Measurements from ENCODE around the gene RNF14. TPM values are rescaled to one million over a fixed set of nuclear protein-coding genes. Genes with fewer than 3 reads are reported as not detected.
A peak's percentile ranks its signal among the peaks of the same experiment; 100 is the strongest.

Gene RNF14
- polyA plus RNA-seq, 1 donor from 2014 or later = 82.1 TPM

GRCh38 chr5:141941779-141942178 is 27.1 kb upstream of the RNF14 start:
- no peak overlapping the region for H3K27ac ChIP-seq (ENCODE audit: low read length)

GRCh38 chr5:141942185-141942857 is 26.6 kb upstream of the RNF14 start:
- peak overlapping the region; percentile 15 for H3K4me2 ChIP-seq (ENCODE audit: low read length)
- H3K4me3 ChIP-seq (ENCODE audit: low read length) = peak overlapping the region; percentile 14
- H3K9me2 ChIP-seq (ENCODE audit: insufficient read depth, low read length) = no peaks in the 10 kb centered on the region
- peak overlapping the region; percentile 21 for H3K27ac ChIP-seq (ENCODE audit: low read length)
- no peak overlapping the region for H3K9ac ChIP-seq (ENCODE audit: low read length)
- H3K9me3 ChIP-seq (ENCODE audit: low read length) = no peaks in the 10 kb centered on the region
- no peaks in the 10 kb centered on the region for H3K27me3 ChIP-seq (ENCODE audit: insufficient read depth, low read depth, low read length)
- no peak for TF ChIP-seq POLR2AphosphoS5 (IDR thresholded peaks at IDR 0.05)
- TF ChIP-seq EP300 (conservative IDR thresholded peaks at IDR 0.05; ENCODE audit: poor library complexity, severe bottlenecking) = peak; percentile 75
- TF ChIP-seq REST (IDR thresholded peaks at IDR 0.05; ENCODE audit: borderline replicate concordance) = no peak
- H3K79me2 ChIP-seq (replicated peaks; ENCODE audit: insufficient read depth, low read length) = no peaks in the 10 kb centered on the region
- H2AFZ ChIP-seq (ENCODE audit: low read depth, low read length) = no peak overlapping the region
- H4K20me1 ChIP-seq (ENCODE audit: insufficient read depth) = no peaks in the 10 kb centered on the region
- H3K36me3 ChIP-seq (ENCODE audit: insufficient read depth, low read length) = no peaks in the 10 kb centered on the region
- no peaks in the 10 kb centered on the region for H3F3A ChIP-seq (ENCODE audit: insufficient read depth, low read length, poor library complexity, severe bottlenecking)

More at GRCh38 chr5:141941779-141942178, 27.1 kb upstream of the RNF14 start:
- TF ChIP-seq POLR2AphosphoS5 (IDR thresholded peaks at IDR 0.05) (no peak), SMC3 (conservative IDR thresholded peaks at IDR 0.05; ENCODE audit: poor library complexity) (no peak), RAD21 (conservative IDR thresholded peaks at IDR 0.05) (no peak), REST (IDR thresholded peaks at IDR 0.05; ENCODE audit: borderline replicate concordance) (no peak)
- Histone ChIP-seq H3K9ac (ENCODE audit: low read length) (no peak overlapping the region), H3K4me2 (ENCODE audit: low read length) (no peak overlapping the region), H3K4me3 (ENCODE audit: low read length) (no peak overlapping the region), H4K20me1 (ENCODE audit: insufficient read depth) (no peaks in the 10 kb centered on the region), H2AFZ (ENCODE audit: low read depth, low read length) (no peak overlapping the region), H3K9me2 (ENCODE audit: insufficient read depth, low read length) (no peaks in the 10 kb centered on the region), H3K79me2 (replicated peaks; ENCODE audit: insufficient read depth, low read length) (no peaks in the 10 kb centered on the region), H3F3A (ENCODE audit: insufficient read depth, low read length, poor library complexity, severe bottlenecking) (no peaks in the 10 kb centered on the region), H3K9me3 (ENCODE audit: low read length) (no peaks in the 10 kb centered on the region), H3K36me3 (ENCODE audit: insufficient read depth, low read length) (no peaks in the 10 kb centered on the region), H3K27me3 (ENCODE audit: insufficient read depth, low read depth, low read length) (no peaks in the 10 kb centered on the region)

- Histone ChIP-seq H3K9me3 (ENCODE audit: low read length) (no peaks in the 10 kb centered on the region), H3K9me2 (ENCODE audit: insufficient read depth, low read length) (no peaks in the 10 kb centered on the region), H3K27me3 (ENCODE audit: insufficient read depth, low read depth, low read length) (no peaks in the 10 kb centered on the region), H3K36me3 (ENCODE audit: insufficient read depth, low read length) (no peaks in the 10 kb centered on the region), H3K4me3 (ENCODE audit: low read length) (no peak overlapping the region), H3K4me2 (ENCODE audit: low read length) (no peak overlapping the region), H3K79me2 (replicated peaks; ENCODE audit: insufficient read depth, low read length) (no peaks in the 10 kb centered on the region), H3K27ac (ENCODE audit: low read length) (no peak overlapping the region), H2AFZ (ENCODE audit: low read depth, low read length) (no peak overlapping the region), H3K9ac (ENCODE audit: low read length) (no peak overlapping the region), H3F3A (ENCODE audit: insufficient read depth, low read length, poor library complexity, severe bottlenecking) (no peaks in the 10 kb centered on the region), H4K20me1 (ENCODE audit: insufficient read depth) (no peaks in the 10 kb centered on the region)
- TF ChIP-seq TAF1 (IDR thresholded peaks at IDR 0.05; ENCODE audit: low read depth) (no peak), MXI1 (conservative IDR thresholded peaks at IDR 0.05; ENCODE audit: poor library complexity, severe bottlenecking) (no peak), REST (IDR thresholded peaks at IDR 0.05; ENCODE audit: borderline replicate concordance) (no peak), EZH2 (IDR thresholded peaks at IDR 0.05; ENCODE audit: borderline replicate concordance, insufficient read depth, low read length, poor library complexity, severe bottlenecking) (no peak), EP300 (conservative IDR thresholded peaks at IDR 0.05; ENCODE audit: poor library complexity, severe bottlenecking) (no peak), RAD21 (conservative IDR thresholded peaks at IDR 0.05) (no peak), CTCF (IDR thresholded peaks at IDR 0.05; ENCODE audit: poor library complexity, severe bottlenecking) (no peak)
These were observed 24.8 kb upstream of the RNF14 start for GRCh38 chr5:141944076-141944475.

Data from neural cell (in vitro differentiated cells).